OCI-LY7 (cell line): ENCODE results near the gene RUNX1. TPM values are rescaled to one million over a fixed set of nuclear protein-coding genes. Genes with fewer than 3 reads are reported as not detected.

Source experiments
- BruUV-seq: library from RNA; stranded (reverse); fragments of 400-500 nt; replicated peaks from 2 replicates; lab custom pipeline; 2021; lab: Mats Ljungman, UMichigan
- CTCF ChIA-PET: fragments of 300-600 bp; sonication (Branson Sonifier 250); formaldehyde crosslinking; loops from one replicate; lab custom pipeline; 2022; ENCODE audit warnings: antibody characterized with exemption; ENCODE audit not compliant: unreplicated experiment; lab: Charles Lee
- POLR2A ChIA-PET: fragments of 300-600 bp; sonication (Branson Sonifier 250); formaldehyde crosslinking; loops from one replicate; lab custom pipeline; 2022; ENCODE audit warnings: antibody characterized with exemption; lab: Charles Lee
- DNase-seq: peaks from one replicate; pipeline ENCODE4 v3.0.0-alpha.2; 2015; ENCODE audit warnings: low spot score
- H2AFZ ChIP-seq: fragments of 200-600 bp; sonication (generic), shearing (Covaris generic); 2 replicates; pipeline ENCODE4 v1.6.1; 2014; ENCODE audit warnings: mild to moderate bottlenecking, antibody characterized with exemption, low read length, moderate library complexity
- H3K27ac ChIP-seq: fragments of 200-600 bp; sonication (generic); 2 replicates; pipeline ENCODE4 v1.5.1; 2014; ENCODE audit warnings: mixed run types, low read depth, mild to moderate bottlenecking, moderate library complexity, low read length, inconsistent platforms; ENCODE audit not compliant: poor library complexity, severe bottlenecking
- H3K36me3 ChIP-seq: fragments of 200-600 bp; sonication (generic); 2 replicates; pipeline ENCODE4 v1.6.1; 2014; ENCODE audit warnings: mild to moderate bottlenecking, antibody characterized with exemption, low read length, moderate library complexity, mixed read lengths; ENCODE audit not compliant: insufficient read depth
- H3K4me1 ChIP-seq: fragments of 200-600 bp; sonication (generic); 2 replicates; pipeline ENCODE4 v1.5.1; 2014; ENCODE audit warnings: mild to moderate bottlenecking, low read length; ENCODE audit not compliant: insufficient read depth, poor library complexity, severe bottlenecking
- H3K4me2 ChIP-seq: fragments of 200-600 bp; sonication (generic); 2 replicates; pipeline ENCODE4 v1.6.1; 2014; ENCODE audit warnings: mild to moderate bottlenecking, low read length
- H3K4me3 ChIP-seq: fragments of 200-600 bp; sonication (generic); 2 replicates; pipeline ENCODE4 v1.5.1; 2014; ENCODE audit warnings: mild to moderate bottlenecking, low read depth, low read length; ENCODE audit not compliant: poor library complexity, severe bottlenecking
- H3K79me2 ChIP-seq: fragments of 200-600 bp; sonication (generic); 2 replicates; pipeline ENCODE4 v1.6.1; 2016; ENCODE audit warnings: low read depth, mild to moderate bottlenecking, low read length, moderate library complexity, mixed read lengths; ENCODE audit not compliant: insufficient read depth
- H3K9me2 ChIP-seq: fragments of 200-600 bp; sonication (generic); 2 replicates; pipeline ENCODE4 v1.6.1; 2016; ENCODE audit warnings: mild to moderate bottlenecking, low read length, mixed read lengths; ENCODE audit not compliant: insufficient read depth
- H3K9me3 ChIP-seq: fragments of 200-600 bp; sonication (generic); 2 replicates; pipeline ENCODE4 v1.6.1; 2014; ENCODE audit warnings: mild to moderate bottlenecking, mixed run types, low read length, mixed read lengths
- H4K20me1 ChIP-seq: fragments of 200-600 bp; sonication (generic); 2 replicates; pipeline ENCODE4 v1.6.1; 2014; ENCODE audit warnings: mild to moderate bottlenecking, antibody characterized with exemption, low read length, moderate library complexity, mixed read lengths; ENCODE audit not compliant: insufficient read depth
- CTCF ChIP-seq: fragments of 200-600 bp; sonication (generic); conservative IDR thresholded peaks from 2 replicates; pipeline ENCODE4 v1.5.1; 2014; ENCODE audit warnings: mild to moderate bottlenecking, antibody characterized with exemption, low read length, moderate library complexity, mixed read lengths
- EZH2phosphoT487 ChIP-seq: fragments of 200-600 bp; sonication (generic); IDR thresholded peaks from 2 replicates; pipeline ENCODE4 v1.6.1; 2018; ENCODE audit warnings: low read depth, borderline replicate concordance, mild to moderate bottlenecking, mixed run types, antibody characterized with exemption, low read length, moderate library complexity, mixed read lengths
- intact Hi-C: fragments of 100-400 bp; cut with micrococcal nuclease; formaldehyde crosslinking; loops from one replicate; pipeline ENCODE4 v1.10.0; 2022; ENCODE audit not compliant: unreplicated experiment
- total RNA-seq, 2 experiments: library from RNA; depleted of rRNA in 1 of 2; stranded (reverse); fragments of >200 nt in 1 of 2; shearing (Covaris generic) in 1 of 2; gene quantifications; 2 replicates each; pipeline ENCODE4 v1.2.3, GENCODE V29; 2014 to 2022

The RUNX1 gene
- total RNA-seq, 2 experiments from 2014 or later, result 30.5 to 40.8 TPM

- no peaks in the 10 kb centered on the region for H3K9me3 ChIP-seq
- CTCF ChIA-PET, result no interaction called here
- no peak for DNase-seq
- H3K4me1 ChIP-seq, result no peaks in the 10 kb centered on the region
- no peaks in the 10 kb centered on the region for H3K9me2 ChIP-seq
- no peak overlapping the region for H2AFZ ChIP-seq
- H3K4me2 ChIP-seq, result no peak overlapping the region
- intact Hi-C loops, result no loop called here
- H3K4me3 ChIP-seq, result no peak overlapping the region
- H4K20me1 ChIP-seq, result peaks cover 26% of the 10 kb centered on the region
- no TSS peak for BruUV-seq
- no peak overlapping the region for H3K27ac ChIP-seq
- POLR2A ChIA-PET, result no interaction called here
- TF ChIP-seq EZH2phosphoT487, result no peak
- no peak for TF ChIP-seq CTCF
- H3K79me2 ChIP-seq, result no peaks in the 10 kb centered on the region
- no peaks in the 10 kb centered on the region; the same call in 1 of the 2 replicates for H3K36me3 ChIP-seq
Measured at GRCh38 chr21:34894401-34894800, 154.7 kb downstream of the RUNX1 start.

- Histone ChIP-seq H4K20me1 (peaks cover 37% of the 10 kb centered on the region), H3K4me1 (peaks cover 14% of the 10 kb centered on the region), H3K27ac (no peak overlapping the region), H3K36me3 (no peaks in the 10 kb centered on the region; the same call in 1 of the 2 replicates), H3K4me2 (no peak overlapping the region), H2AFZ (no peak overlapping the region), H3K9me3 (no peaks in the 10 kb centered on the region), H3K4me3 (no peak overlapping the region), H3K9me2 (no peaks in the 10 kb centered on the region), H3K79me2 (no peaks in the 10 kb centered on the region)
- no peak for DNase-seq
- TSS peak; percentile 39 for BruUV-seq
- TF ChIP-seq EZH2phosphoT487 (no peak), CTCF (no peak)
- CTCF ChIA-PET, result no interaction called here
- POLR2A ChIA-PET, result interaction anchor here (0.6 to 0.9 kb wide), 2 partner anchors 17 to 1138 kb away, joined by 3 to 8 read pairs; no protein-coding TSS in a partner anchor
- intact Hi-C loops, result no loop called here
Measured at GRCh38 chr21:34892209-34892608, 156.9 kb downstream of the RUNX1 start.

GRCh38 chr21:34891613-34891943 is 157.5 kb downstream of the RUNX1 start:
- POLR2A ChIA-PET, result no interaction called here
- BruUV-seq, result no TSS peak
- DNase-seq, result no peak
- Histone ChIP-seq H3K4me1 (peaks cover 14% of the 10 kb centered on the region), H3K27ac (no peak overlapping the region), H2AFZ (no peak overlapping the region), H3K79me2 (no peaks in the 10 kb centered on the region), H3K36me3 (peaks cover 3% of the 10 kb centered on the region; the same call in 1 of the 2 replicates), H4K20me1 (peaks cover 37% of the 10 kb centered on the region), H3K4me2 (no peak overlapping the region), H3K4me3 (no peak overlapping the region), H3K9me3 (no peaks in the 10 kb centered on the region), H3K9me2 (no peaks in the 10 kb centered on the region)
- TF ChIP-seq CTCF (no peak), EZH2phosphoT487 (no peak)
- intact Hi-C loops, result no loop called here
- CTCF ChIA-PET, result no interaction called here
